Erythroblast (primary cell): ENCODE results near the gene SHANK1.

Source experiments
- GATA1 ChIP-seq: IDR thresholded peaks from 2 replicates; pipeline ENCODE4 v1.6.1; 2011; ENCODE audit warnings: low read depth, mild to moderate bottlenecking, control low read depth, low read length, moderate library complexity
- POLR2A ChIP-seq: IDR thresholded peaks from 2 replicates; pipeline ENCODE4 v1.6.1; 2011; ENCODE audit warnings: mild to moderate bottlenecking, low read length

- TF ChIP-seq POLR2A (no peak), GATA1 (no peak)
Measured at GRCh38 chr19:50693064-50693975, 26.3 kb downstream of the SHANK1 start.
